OCI-LY7 (cell line): Measurements from ENCODE around the gene MET. TPM values are rescaled to one million over a fixed set of nuclear protein-coding genes. Genes with fewer than 3 reads are reported as not detected.

ENCODE experiments used
- BruUV-seq: library from RNA; stranded (reverse); fragments of 400-500 nt; replicated peaks from 2 replicates; lab custom pipeline; 2021; lab: Mats Ljungman, UMichigan
- CTCF ChIA-PET: fragments of 300-600 bp; sonication (Branson Sonifier 250); formaldehyde crosslinking; loops from one replicate; lab custom pipeline; 2022; ENCODE audit warnings: antibody characterized with exemption; ENCODE audit not compliant: unreplicated experiment; lab: Charles Lee
- POLR2A ChIA-PET: fragments of 300-600 bp; sonication (Branson Sonifier 250); formaldehyde crosslinking; loops from one replicate; lab custom pipeline; 2022; ENCODE audit warnings: antibody characterized with exemption; lab: Charles Lee
- DNase-seq: peaks from one replicate; pipeline ENCODE4 v3.0.0-alpha.2; 2015; ENCODE audit warnings: low spot score
- H2AFZ ChIP-seq: fragments of 200-600 bp; sonication (generic), shearing (Covaris generic); 2 replicates; pipeline ENCODE4 v1.6.1; 2014; ENCODE audit warnings: mild to moderate bottlenecking, antibody characterized with exemption, low read length, moderate library complexity
- H3K27ac ChIP-seq: fragments of 200-600 bp; sonication (generic); 2 replicates; pipeline ENCODE4 v1.5.1; 2014; ENCODE audit warnings: mixed run types, low read depth, mild to moderate bottlenecking, moderate library complexity, low read length, inconsistent platforms; ENCODE audit not compliant: poor library complexity, severe bottlenecking
- H3K36me3 ChIP-seq: fragments of 200-600 bp; sonication (generic); 2 replicates; pipeline ENCODE4 v1.6.1; 2014; ENCODE audit warnings: mild to moderate bottlenecking, antibody characterized with exemption, low read length, moderate library complexity, mixed read lengths; ENCODE audit not compliant: insufficient read depth
- H3K4me1 ChIP-seq: fragments of 200-600 bp; sonication (generic); 2 replicates; pipeline ENCODE4 v1.5.1; 2014; ENCODE audit warnings: mild to moderate bottlenecking, low read length; ENCODE audit not compliant: insufficient read depth, poor library complexity, severe bottlenecking
- H3K4me2 ChIP-seq: fragments of 200-600 bp; sonication (generic); 2 replicates; pipeline ENCODE4 v1.6.1; 2014; ENCODE audit warnings: mild to moderate bottlenecking, low read length
- H3K4me3 ChIP-seq: fragments of 200-600 bp; sonication (generic); 2 replicates; pipeline ENCODE4 v1.5.1; 2014; ENCODE audit warnings: mild to moderate bottlenecking, low read depth, low read length; ENCODE audit not compliant: poor library complexity, severe bottlenecking
- H3K79me2 ChIP-seq: fragments of 200-600 bp; sonication (generic); 2 replicates; pipeline ENCODE4 v1.6.1; 2016; ENCODE audit warnings: low read depth, mild to moderate bottlenecking, low read length, moderate library complexity, mixed read lengths; ENCODE audit not compliant: insufficient read depth
- H3K9me2 ChIP-seq: fragments of 200-600 bp; sonication (generic); 2 replicates; pipeline ENCODE4 v1.6.1; 2016; ENCODE audit warnings: mild to moderate bottlenecking, low read length, mixed read lengths; ENCODE audit not compliant: insufficient read depth
- H3K9me3 ChIP-seq: fragments of 200-600 bp; sonication (generic); 2 replicates; pipeline ENCODE4 v1.6.1; 2014; ENCODE audit warnings: mild to moderate bottlenecking, mixed run types, low read length, mixed read lengths
- H4K20me1 ChIP-seq: fragments of 200-600 bp; sonication (generic); 2 replicates; pipeline ENCODE4 v1.6.1; 2014; ENCODE audit warnings: mild to moderate bottlenecking, antibody characterized with exemption, low read length, moderate library complexity, mixed read lengths; ENCODE audit not compliant: insufficient read depth
- CTCF ChIP-seq: fragments of 200-600 bp; sonication (generic); conservative IDR thresholded peaks from 2 replicates; pipeline ENCODE4 v1.5.1; 2014; ENCODE audit warnings: mild to moderate bottlenecking, antibody characterized with exemption, low read length, moderate library complexity, mixed read lengths
- EZH2phosphoT487 ChIP-seq: fragments of 200-600 bp; sonication (generic); IDR thresholded peaks from 2 replicates; pipeline ENCODE4 v1.6.1; 2018; ENCODE audit warnings: low read depth, borderline replicate concordance, mild to moderate bottlenecking, mixed run types, antibody characterized with exemption, low read length, moderate library complexity, mixed read lengths
- intact Hi-C: fragments of 100-400 bp; cut with micrococcal nuclease; formaldehyde crosslinking; loops from one replicate; pipeline ENCODE4 v1.10.0; 2022; ENCODE audit not compliant: unreplicated experiment
- total RNA-seq, 2 experiments: library from RNA; depleted of rRNA in 1 of 2; stranded (reverse); fragments of >200 nt in 1 of 2; shearing (Covaris generic) in 1 of 2; gene quantifications; 2 replicates each; pipeline ENCODE4 v1.2.3, GENCODE V29; 2014 to 2022

MET gene
- total RNA-seq, 2 experiments from 2014 or later = not detected

- Histone ChIP-seq H2AFZ (no peak overlapping the region), H3K4me2 (no peak overlapping the region), H3K27ac (no peak overlapping the region), H3K4me1 (no peaks in the 10 kb centered on the region), H3K36me3 (no peaks in the 10 kb centered on the region), H4K20me1 (no peaks in the 10 kb centered on the region), H3K9me3 (no peaks in the 10 kb centered on the region), H3K79me2 (no peaks in the 10 kb centered on the region), H3K4me3 (no peak overlapping the region), H3K9me2 (no peaks in the 10 kb centered on the region)
- POLR2A ChIA-PET = interaction anchor here (0.6 kb wide), 1 partner anchor 42 kb away, joined by 3 read pairs; no protein-coding TSS in a partner anchor
- no TSS peak for BruUV-seq
- intact Hi-C loops = no loop called here
- DNase-seq = no peak
- CTCF ChIA-PET = no interaction called here
- TF ChIP-seq EZH2phosphoT487 (no peak), CTCF (no peak)
Measured at GRCh38 chr7:116631676-116632075, 40.3 kb upstream of the MET start.

DNA sequence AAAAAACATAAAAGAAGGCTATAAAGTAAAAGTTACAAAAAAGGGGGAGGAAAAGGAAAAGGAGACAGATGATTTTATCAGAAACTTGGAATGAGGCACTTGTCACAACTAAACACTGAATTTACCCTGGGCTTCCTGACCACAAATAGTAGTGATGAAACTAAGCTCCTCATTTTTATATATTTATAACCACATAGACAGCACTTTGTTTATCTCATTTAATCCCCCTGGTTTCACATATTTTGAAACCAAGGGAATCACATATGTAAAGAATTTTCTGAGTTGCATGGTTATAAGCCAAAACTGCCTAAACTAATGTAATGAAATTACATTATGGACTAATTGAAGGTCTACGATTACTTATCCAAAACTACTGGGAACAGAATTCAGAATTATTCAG, 39.6 kb upstream of the MET start:
- no peak overlapping the region for H2AFZ ChIP-seq
- no peak overlapping the region for H3K27ac ChIP-seq
- no peaks in the 10 kb centered on the region for H3K79me2 ChIP-seq
- no TSS peak for BruUV-seq
- no peak for DNase-seq
- ChIA-PET CTCF (no interaction called here), POLR2A (interaction anchor here (0.6 kb wide), 1 partner anchor 41 kb away, joined by 3 read pairs; no protein-coding TSS in a partner anchor)
- intact Hi-C loops = no loop called here
- H3K4me3 ChIP-seq = no peak overlapping the region
- H3K9me3 ChIP-seq = no peaks in the 10 kb centered on the region
- no peaks in the 10 kb centered on the region for H3K4me1 ChIP-seq
- H3K9me2 ChIP-seq = no peaks in the 10 kb centered on the region
- H4K20me1 ChIP-seq = no peaks in the 10 kb centered on the region
- H3K36me3 ChIP-seq = no peaks in the 10 kb centered on the region
- no peak overlapping the region for H3K4me2 ChIP-seq
- TF ChIP-seq CTCF (no peak), EZH2phosphoT487 (no peak)

- ChIA-PET CTCF (no interaction called here), POLR2A (no interaction called here)
- TF ChIP-seq EZH2phosphoT487 (no peak), CTCF (0 out of 2 replicates have a peak, but pooled peaks have one; percentile 21)
- no peaks in the 10 kb centered on the region for H3K36me3 ChIP-seq
- no peaks in the 10 kb centered on the region for H3K9me3 ChIP-seq
- no peak overlapping the region for H3K4me3 ChIP-seq
- no peaks in the 10 kb centered on the region for H3K4me1 ChIP-seq
- no TSS peak for BruUV-seq
- DNase-seq = no peak
- no peak overlapping the region for H3K27ac ChIP-seq
- intact Hi-C loops = no loop called here
- no peak overlapping the region for H3K4me2 ChIP-seq
- no peaks in the 10 kb centered on the region for H3K79me2 ChIP-seq
- H3K9me2 ChIP-seq = no peaks in the 10 kb centered on the region
- H4K20me1 ChIP-seq = no peaks in the 10 kb centered on the region
- no peak overlapping the region for H2AFZ ChIP-seq
Measured at GRCh38 chr7:116633131-116633988, 38.6 kb upstream of the MET start.
